IMR-90 (cell line): Measurements from ENCODE around the gene KDM1A. TPM values are rescaled to one million over a fixed set of nuclear protein-coding genes. Genes with fewer than 3 reads are reported as not detected.
A peak's percentile ranks its signal among the peaks of the same experiment; 100 is the strongest.

Source experiments
- ATAC-seq: fragments of 200-7000 bp; cut with Tn5 transposase; 2 replicates; pipeline ENCODE4 v1.9.1; 2020; ENCODE audit warnings: low read depth, mild to moderate bottlenecking, moderate library complexity
- BruUV-seq: library from RNA; stranded (reverse); fragments of 400-500 nt; replicated peaks from 2 replicates; lab custom pipeline; 2021; lab: Mats Ljungman, UMichigan
- CTCF ChIA-PET: fragments of 300-600 bp; formaldehyde crosslinking; extraction: SDS; loops from one replicate; lab custom pipeline; 2021; ENCODE audit warnings: antibody characterized with exemption; lab: Yijun Ruan, JAX
- POLR2A ChIA-PET: fragments of 300-600 bp; sonication (Branson Sonifier 250); formaldehyde crosslinking; loops from one replicate; lab custom pipeline; 2022; ENCODE audit warnings: antibody characterized with exemption; ENCODE audit not compliant: unreplicated experiment; lab: Charles Lee
- DNase-seq: peaks from one replicate; pipeline ENCODE4 v3.0.0; 2013
- H2AFZ ChIP-seq: replicated peaks from 2 replicates; pipeline ENCODE3; 2013; ENCODE audit warnings: low read length, mild to moderate bottlenecking; ENCODE audit not compliant: poor library complexity
- H2AK5ac ChIP-seq: 2 replicates; pipeline ENCODE4 v1.6.1; 2013; ENCODE audit warnings: low read depth, low read length, inconsistent platforms
- H2AK9ac ChIP-seq: replicated peaks from 2 replicates; pipeline ENCODE3; 2013; ENCODE audit warnings: mild to moderate bottlenecking, low read depth, low read length, moderate library complexity; ENCODE audit not compliant: poor library complexity
- H2BK120ac ChIP-seq: 2 replicates; pipeline ENCODE4 v1.6.1; 2013; ENCODE audit warnings: low read depth, low read length, inconsistent platforms
- H2BK15ac ChIP-seq: 3 replicates; pipeline ENCODE4 v1.6.1; 2013; ENCODE audit warnings: low read depth, low read length, inconsistent platforms
- H2BK20ac ChIP-seq: 2 replicates; pipeline ENCODE4 v1.6.1; 2013; ENCODE audit warnings: low read depth, mild to moderate bottlenecking, inconsistent platforms, low read length, moderate library complexity
- H2BK5ac ChIP-seq: 2 replicates; pipeline ENCODE4 v1.6.1; 2013; ENCODE audit warnings: mild to moderate bottlenecking, low read depth, low read length, inconsistent platforms; ENCODE audit not compliant: poor library complexity, severe bottlenecking
- H3K14ac ChIP-seq: replicated peaks from 2 replicates; pipeline ENCODE4 v1.6.1; 2013; ENCODE audit warnings: low read depth, low read length, inconsistent platforms
- H3K18ac ChIP-seq: 2 replicates; pipeline ENCODE4 v1.6.1; 2013; ENCODE audit warnings: low read depth, low read length, control low read depth
- H3K23ac ChIP-seq: 2 replicates; pipeline ENCODE4 v1.6.1; 2013; ENCODE audit warnings: low read depth, low read length, inconsistent platforms
- H3K27ac ChIP-seq: 2 replicates; pipeline ENCODE4 v1.5.1; 2013; ENCODE audit warnings: mild to moderate bottlenecking, control low read depth, low read length; ENCODE audit not compliant: insufficient read depth
- H3K27me3 ChIP-seq: 2 replicates; pipeline ENCODE4 v1.6.1; 2013; ENCODE audit warnings: low read length; ENCODE audit not compliant: control insufficient read depth, insufficient read depth
- H3K36me3 ChIP-seq: 2 replicates; pipeline ENCODE4 v1.6.1; 2013; ENCODE audit warnings: low read length, mixed read lengths; ENCODE audit not compliant: control insufficient read depth, insufficient read depth
- H3K4ac ChIP-seq: 2 replicates; pipeline ENCODE4 v1.6.1; 2013; ENCODE audit warnings: low read depth, low read length, inconsistent platforms
- H3K4me1 ChIP-seq: 2 replicates; pipeline ENCODE4 v1.6.1; 2013; ENCODE audit warnings: low read length, mixed read lengths; ENCODE audit not compliant: control insufficient read depth, insufficient read depth
- H3K4me2 ChIP-seq: 2 replicates; pipeline ENCODE4 v1.6.1; 2013; ENCODE audit warnings: low read depth, mild to moderate bottlenecking, control low read depth, low read length, moderate library complexity
- H3K4me3 ChIP-seq: 2 replicates; pipeline ENCODE4 v1.5.1; 2013; ENCODE audit warnings: low read depth, mild to moderate bottlenecking, control low read depth, low read length, moderate library complexity; ENCODE audit not compliant: insufficient read depth
- H3K56ac ChIP-seq: 2 replicates; pipeline ENCODE4 v1.6.1; 2013; ENCODE audit warnings: low read length, inconsistent platforms; ENCODE audit not compliant: insufficient read depth; ENCODE audit errors: extremely low read depth
- H3K79me1 ChIP-seq, 2 experiments: 2 replicates each; pipeline ENCODE4 v1.6.1; 2013; ENCODE audit warnings: low read length in 2 of 2, inconsistent platforms in 1 of 2, low read depth in 1 of 2
- H3K9ac ChIP-seq: 2 replicates; pipeline ENCODE4 v1.6.1; 2013; ENCODE audit warnings: low read depth, low read length, control low read depth
- H3K9me1 ChIP-seq: 2 replicates; pipeline ENCODE4 v1.6.1; 2013; ENCODE audit warnings: low read length, inconsistent platforms; ENCODE audit not compliant: insufficient read depth
- H3K9me3 ChIP-seq: 2 replicates; pipeline ENCODE4 v1.6.1; 2013; ENCODE audit warnings: low read length; ENCODE audit not compliant: control insufficient read depth, insufficient read depth
- H4K20me1 ChIP-seq: 2 replicates; pipeline ENCODE4 v1.6.1; 2013; ENCODE audit warnings: low read length, inconsistent platforms; ENCODE audit not compliant: insufficient read depth
- H4K5ac ChIP-seq: 2 replicates; pipeline ENCODE4 v1.6.1; 2013; ENCODE audit warnings: mild to moderate bottlenecking, low read depth, low read length, control low read depth
- H4K8ac ChIP-seq, 2 experiments: 2 replicates each; pipeline ENCODE4 v1.6.1; 2013; ENCODE audit warnings: low read depth in 2 of 2, low read length in 2 of 2, control low read depth in 1 of 2, inconsistent platforms in 1 of 2
- H4K91ac ChIP-seq: 2 replicates; pipeline ENCODE4 v1.6.1; 2013; ENCODE audit warnings: low read depth, low read length, inconsistent platforms; ENCODE audit not compliant: insufficient read depth
- BHLHE40 ChIP-seq: fragments of 150-350 bp; IDR thresholded peaks from 2 replicates; pipeline ENCODE4 v1.6.1; 2016; ENCODE audit warnings: mild to moderate bottlenecking, low read depth, low read length
- CHD1 ChIP-seq: IDR thresholded peaks from 2 replicates; pipeline ENCODE4 v1.6.1; 2012; ENCODE audit warnings: low read depth, low read length, improper control_type of control experiment
- ELK1 ChIP-seq: fragments of 150-350 bp; IDR thresholded peaks from 2 replicates; pipeline ENCODE4 v1.6.1; 2016; ENCODE audit warnings: low read depth, mild to moderate bottlenecking, low read length, moderate library complexity, borderline replicate concordance
- FOS ChIP-seq: fragments of 150-350 bp; IDR thresholded peaks from 2 replicates; pipeline ENCODE4 v1.6.1; 2016; ENCODE audit warnings: low read depth, low read length
- MAFK ChIP-seq: IDR thresholded peaks from 2 replicates; pipeline ENCODE4 v1.6.1; 2012; ENCODE audit warnings: low read depth, low read length, improper control_type of control experiment
- MAZ ChIP-seq: IDR thresholded peaks from 2 replicates; pipeline ENCODE4 v1.6.1; 2012; ENCODE audit warnings: low read depth, mild to moderate bottlenecking, low read length, improper control_type of control experiment, moderate library complexity, borderline replicate concordance
- MXI1 ChIP-seq: IDR thresholded peaks from 2 replicates; pipeline ENCODE4 v1.6.1; 2012; ENCODE audit warnings: low read depth, mild to moderate bottlenecking, low read length, moderate library complexity, borderline replicate concordance
- POLR2A ChIP-seq: IDR thresholded peaks from 2 replicates; pipeline ENCODE4 v1.6.1; 2012; ENCODE audit warnings: mild to moderate bottlenecking, low read depth, low read length
- RCOR1 ChIP-seq: IDR thresholded peaks from 2 replicates; pipeline ENCODE4 v1.6.1; 2012; ENCODE audit warnings: mild to moderate bottlenecking, low read length, improper control_type of control experiment; ENCODE audit not compliant: insufficient replicate concordance
- RFX5 ChIP-seq: IDR thresholded peaks from 2 replicates; pipeline ENCODE4 v1.8.0; 2012; ENCODE audit warnings: low read depth, mild to moderate bottlenecking, low read length, moderate library complexity
- WGBS, 2 experiments: methylation state at CpG; one replicate each; pipeline versions ENCODE4 v1.1.5 to v1.1.7; 2013; ENCODE audit warnings: missing lambda C conversion rate in 2 of 2; ENCODE audit not compliant: insufficient read length in 1 of 2; ENCODE audit errors: extremely low coverage in 2 of 2; 5-methylcytosine and 5-hydroxymethylcytosine counted together
- dilution Hi-C: fragments of 300-500 bp; cut with HindIII; formaldehyde crosslinking; loops from one replicate; pipeline ENCODE4 v1.14.3; 2018; ENCODE audit warnings: low sequenced_read_pairs; ENCODE audit not compliant: unreplicated experiment
- in situ Hi-C: fragments of 300-500 bp; cut with MboI; formaldehyde crosslinking; loops from 3 replicates; pipeline ENCODE4 v1.14.3; 2019; ENCODE audit warnings: low sequenced_read_pairs, inconsistent platforms, mixed read lengths
- intact Hi-C: fragments of 100-400 bp; cut with micrococcal nuclease; formaldehyde crosslinking; loops from 2 replicates; pipeline ENCODE4 v1.10.0; 2022
- microRNA-seq, 2 experiments: library from miRNA; stranded (forward) in 1 of 2; unstranded in 1 of 2; fragments of 10-50 nt in 1 of 2; fragments of <30 nt in 1 of 2; gene quantifications in 1 of 2; microRNA quantifications in 1 of 2; one replicate each; pipeline versions ENCODE3 to v1.1.0; 2013 to 2020; ENCODE audit not compliant: insufficient read depth in 1 of 2, insufficient read length in 1 of 2, unreplicated experiment in 1 of 2
- polyA plus RNA-seq, 3 experiments: library from polyadenylated mRNA; depleted of rRNA; stranded (reverse); fragments of >200 nt; gene quantifications; 2 replicates each; pipeline ENCODE4 v1.2.3, GENCODE V29; 2012; ENCODE audit warnings: low replicate concordance in 1 of 3
- small RNA-seq, 5 experiments: library from RNA; depleted of rRNA; stranded (forward); fragments of <200 nt; gene quantifications; one replicate each; pipeline ENCODE3, GENCODE V24; 2012
- total RNA-seq: library from RNA; depleted of rRNA; stranded (reverse); fragments of >200 nt; gene quantifications from 2 replicates; pipeline ENCODE4 v1.2.3, GENCODE V29; 2012; rRNA removed

The KDM1A gene
- total and polyA plus RNA-seq, 2 of the 4 experiments (the other 2 are of a cell fraction) = 58.7 to 104 TPM

DNA sequence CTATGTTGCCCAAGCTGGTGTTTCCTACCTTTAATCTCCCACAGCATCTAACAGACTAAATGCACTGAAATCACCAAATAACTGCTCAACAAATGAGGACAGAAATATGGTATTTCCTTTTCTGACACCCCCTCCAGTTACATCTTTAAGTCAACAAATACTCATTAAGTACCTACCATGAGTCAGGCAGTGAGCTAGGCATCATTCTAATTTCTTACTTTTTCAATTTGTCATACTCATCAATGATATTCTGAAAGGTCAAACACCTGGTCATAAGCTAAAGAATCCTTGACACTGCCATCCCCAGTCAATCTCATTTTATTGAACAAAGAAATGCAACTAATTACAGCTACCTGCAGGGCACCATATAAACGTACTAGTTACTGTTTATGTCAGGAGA, 112.8 kb downstream of the KDM1A start:
- peaks cover 4% of the 10 kb centered on the region; the same call in 1 of the 2 replicates for H3K4me1 ChIP-seq
- intact Hi-C loops = no loop called here

More for the DNA sequence above, 112.8 kb downstream of the KDM1A start:
- Histone ChIP-seq H2AK5ac (no peak overlapping the region), H3K23ac (no peak overlapping the region), H3K18ac (no peak overlapping the region), H3K4me3 (no peak overlapping the region), H3K9me1 (peaks cover 10% of the 10 kb centered on the region; the same call in 1 of the 2 replicates), H4K5ac (no peak overlapping the region), H3K79me1 (peaks cover 5 to 66% of the 10 kb centered on the region in 2 experiments; a peak in 3 of 4 replicates), H2AK9ac (no peak overlapping the region), H4K20me1 (peaks cover 77% of the 10 kb centered on the region), H4K8ac (no peak overlapping the region), H3K27ac (no peak overlapping the region), H3K27me3 (no peaks in the 10 kb centered on the region), H3K9me3 (no peaks in the 10 kb centered on the region), H4K91ac (no peak overlapping the region), H3K9ac (no peak overlapping the region), H2BK15ac (no peak overlapping the region), H3K4ac (no peak overlapping the region), H2AFZ (no peak overlapping the region), H3K56ac (no peak overlapping the region), H2BK20ac (no peak overlapping the region), H3K4me2 (no peak overlapping the region), H3K14ac (no peak overlapping the region), H2BK120ac (no peak overlapping the region), H3K36me3 (peaks cover 4% of the 10 kb centered on the region; the same call in 1 of the 2 replicates), H2BK5ac (peak overlapping the region; percentile 3)
- ATAC-seq = no peak
- dilution Hi-C loops = no loop called here
- WGBS, 2 experiments = no CpG with 5 or more reads among the region's 1 CpG
- no peak for DNase-seq
- CTCF ChIA-PET = interaction anchor here (1.4 kb wide), 1 partner anchor 11 kb away, joined by 3 read pairs; no protein-coding TSS in a partner anchor
- POLR2A ChIA-PET = no interaction called here
- TF ChIP-seq MAZ (no peak), CHD1 (no peak), MAFK (no peak), POLR2A (no peak), ELK1 (no peak), FOS (no peak), RFX5 (no peak), RCOR1 (no peak), MXI1 (no peak), BHLHE40 (no peak)
- BruUV-seq = no TSS peak
- in situ Hi-C loops = no loop called here

Small RNA genes lying within 50 kb of the gene (microRNA-seq; reads per million reads assigned to microRNA genes)
- gene MIR3115 (2.9 to 12.4 reads per million in 2 experiments), gene MIR4419A (0 reads per million in 2 experiments)

Small RNA genes lying within 50 kb of the gene (small RNA-seq; reads per million reads assigned to genes)
- gene MIR3115 = 0 to 9.1 (median 0.51) reads per million in 5 experiments
- gene MIR4419A = 0 reads per million in 5 experiments

Other genes with a start within 250 kb of the KDM1A start
- not detected in 2 replicates for gene LACTBL1, start 46.6 kb upstream of the KDM1A start, total RNA-seq
- gene LACTBL1, start 46.6 kb upstream of the KDM1A start, polyA plus RNA-seq (2012; rRNA removed) = not detected in 2 replicates
- not detected in 2 replicates for gene TEX46, start 3.6 kb upstream of the KDM1A start, total RNA-seq
- not detected in 2 replicates for gene TEX46, start 3.6 kb upstream of the KDM1A start, polyA plus RNA-seq (2012; rRNA removed)
- 31.7 and 36.1 TPM in 2 replicates for gene LUZP1, start 149.4 kb downstream of the KDM1A start, total RNA-seq
- 12.9 and 13.1 TPM in 2 replicates for gene LUZP1, start 149.4 kb downstream of the KDM1A start, polyA plus RNA-seq (2012; rRNA removed)
- under 0.01 and 0.18 TPM in 2 replicates for gene HTR1D, start 198.0 kb downstream of the KDM1A start, total RNA-seq
- 0.03 and 0.06 TPM in 2 replicates for gene HTR1D, start 198.0 kb downstream of the KDM1A start, polyA plus RNA-seq (2012; rRNA removed)